Natural killer cell (primary cell): ENCODE results near the gene AADACL4. TPM values are rescaled to one million over a fixed set of nuclear protein-coding genes. Genes with fewer than 3 reads are reported as not detected.

ENCODE experiments used
- ATAC-seq, 3 donors: fragments of 150-1000 bp in 2 of 3; fragments of 200-7000 bp in 1 of 3; cut with Tn5 transposase; 1 replicate in 1 of 3; 2 replicates in 2 of 3; pipeline ENCODE4 v1.10.0; 2021; ENCODE audit warnings: mild to moderate bottlenecking in 2 of 3, moderate library complexity in 2 of 3
- DNase-seq, 2 donors: peaks; one replicate each; pipeline versions ENCODE4 v3.0.0 to v3.0.0-alpha.2; 2013 to 2021; ENCODE audit warnings: mixed read lengths in 1 of 2
- H3K27ac ChIP-seq: one replicate; pipeline ENCODE4 v1.5.1; 2013; ENCODE audit warnings: mild to moderate bottlenecking, low read length
- H3K27me3 ChIP-seq: one replicate; pipeline ENCODE4 v1.6.1; 2013; ENCODE audit warnings: low read length; ENCODE audit not compliant: control insufficient read depth, insufficient read depth
- H3K36me3 ChIP-seq: one replicate; pipeline ENCODE4 v1.6.1; 2013; ENCODE audit warnings: low read length; ENCODE audit not compliant: control insufficient read depth, insufficient read depth
- H3K4me1 ChIP-seq: one replicate; pipeline ENCODE4 v1.6.1; 2013; ENCODE audit warnings: low read length; ENCODE audit not compliant: control insufficient read depth, insufficient read depth
- H3K4me3 ChIP-seq: one replicate; pipeline ENCODE4 v1.5.1; 2013; ENCODE audit warnings: low read length
- H3K9me3 ChIP-seq: one replicate; pipeline ENCODE4 v1.6.1; 2013; ENCODE audit warnings: low read length; ENCODE audit not compliant: control insufficient read depth, insufficient read depth
- H3K27ac Mint-ChIP-seq, 2 donors: one replicate each; pipeline ENCODE4 v1.8.0; 2022; ENCODE audit warnings: mild to moderate bottlenecking in 2 of 2, mixed read lengths in 2 of 2, moderate library complexity in 1 of 2
- H3K27me3 Mint-ChIP-seq, 2 donors: one replicate each; pipeline ENCODE4 v1.8.0; 2022; ENCODE audit warnings: low read depth in 2 of 2, mixed read lengths in 2 of 2
- H3K36me3 Mint-ChIP-seq: one replicate; pipeline ENCODE4 v1.8.0; 2022; ENCODE audit warnings: mixed read lengths
- H3K4me1 Mint-ChIP-seq, 2 donors: one replicate each; pipeline ENCODE4 v1.8.0; 2022; ENCODE audit warnings: mixed read lengths in 2 of 2
- H3K4me3 Mint-ChIP-seq: one replicate; pipeline ENCODE4 v1.8.0; 2022; ENCODE audit warnings: mild to moderate bottlenecking, moderate library complexity, mixed read lengths
- H3K9me3 Mint-ChIP-seq, 2 donors: one replicate each; pipeline ENCODE4 v1.8.0; 2022; ENCODE audit warnings: mixed read lengths in 2 of 2
- WGBS: methylation state at CpG from one replicate; pipeline ENCODE4 v1.1.7; 2013; ENCODE audit warnings: missing lambda C conversion rate; ENCODE audit not compliant: insufficient coverage; 5-methylcytosine and 5-hydroxymethylcytosine counted together
- intact Hi-C: fragments of 100-400 bp; cut with micrococcal nuclease; formaldehyde crosslinking; loops from one replicate; pipeline ENCODE4 v1.14.2; 2022
- total RNA-seq, 4 donors: library from RNA; stranded (reverse); fragments of 120-200 nt in 1 of 4; gene quantifications; one replicate each; pipeline versions ENCODE4 v1.2.3 to v1.2.4, GENCODE V29; 2013 to 2022
- TF ChIP-seq, protein P1 (sequence below): fragments of 200-600 bp; IDR thresholded peaks from one replicate; pipeline ENCODE4 v1.8.0; 2022; ENCODE audit warnings: antibody characterized with exemption

Gene AADACL4
- total RNA-seq, 3 donors from 2014 or later (not counting 1 experiment from before 2014, with no cell fraction given): not detected

DNA sequence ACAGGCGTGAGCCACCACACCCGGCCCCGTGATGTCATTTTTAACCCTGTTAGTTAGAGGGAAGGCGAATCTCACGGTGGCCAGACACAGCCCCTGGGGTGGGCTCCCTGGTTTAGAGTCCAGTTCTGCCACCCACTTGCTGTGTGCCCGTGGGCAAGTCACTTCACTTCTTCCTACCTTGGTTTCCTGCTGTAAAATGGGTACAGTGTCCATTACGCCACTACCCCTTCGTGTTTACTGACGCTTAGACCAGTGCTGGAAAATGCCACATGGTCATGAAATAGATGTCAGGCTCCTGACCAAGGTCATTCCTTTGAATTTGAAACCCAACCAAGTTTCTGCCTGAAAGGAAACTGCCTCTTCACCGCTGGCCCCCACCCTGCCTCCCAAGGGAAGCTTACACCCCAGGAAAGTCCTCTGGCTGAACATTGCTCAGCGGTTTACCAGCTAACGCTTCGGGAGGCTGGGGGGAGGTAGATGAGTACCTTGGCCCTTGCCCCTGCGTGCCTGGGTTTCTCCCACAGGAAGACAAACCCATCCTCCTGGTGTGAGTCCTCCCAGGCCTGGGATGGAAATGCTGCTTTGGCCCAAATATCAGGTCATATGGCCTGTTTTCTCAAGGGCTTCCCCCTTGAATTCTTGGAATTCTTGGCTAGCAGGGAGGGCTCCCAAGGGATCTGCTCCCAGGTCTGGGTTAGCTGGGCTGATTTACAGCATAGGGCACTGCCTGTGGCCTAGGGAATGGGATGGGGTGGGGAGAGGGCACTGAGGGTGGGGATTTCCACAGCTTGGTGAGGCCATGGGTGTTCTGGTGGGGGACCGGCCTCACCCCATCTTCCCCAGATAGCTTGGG, 7.6 kb upstream of the AADACL4 start:
- no peak for DNase-seq
- H3K27me3 Mint-ChIP-seq: peaks cover 0 to 3% of the 10 kb centered on the region in 2 donors
- peaks cover 18 to 23% of the 10 kb centered on the region in 2 donors for H3K4me1 Mint-ChIP-seq
- TF ChIP-seq, protein P1, sequence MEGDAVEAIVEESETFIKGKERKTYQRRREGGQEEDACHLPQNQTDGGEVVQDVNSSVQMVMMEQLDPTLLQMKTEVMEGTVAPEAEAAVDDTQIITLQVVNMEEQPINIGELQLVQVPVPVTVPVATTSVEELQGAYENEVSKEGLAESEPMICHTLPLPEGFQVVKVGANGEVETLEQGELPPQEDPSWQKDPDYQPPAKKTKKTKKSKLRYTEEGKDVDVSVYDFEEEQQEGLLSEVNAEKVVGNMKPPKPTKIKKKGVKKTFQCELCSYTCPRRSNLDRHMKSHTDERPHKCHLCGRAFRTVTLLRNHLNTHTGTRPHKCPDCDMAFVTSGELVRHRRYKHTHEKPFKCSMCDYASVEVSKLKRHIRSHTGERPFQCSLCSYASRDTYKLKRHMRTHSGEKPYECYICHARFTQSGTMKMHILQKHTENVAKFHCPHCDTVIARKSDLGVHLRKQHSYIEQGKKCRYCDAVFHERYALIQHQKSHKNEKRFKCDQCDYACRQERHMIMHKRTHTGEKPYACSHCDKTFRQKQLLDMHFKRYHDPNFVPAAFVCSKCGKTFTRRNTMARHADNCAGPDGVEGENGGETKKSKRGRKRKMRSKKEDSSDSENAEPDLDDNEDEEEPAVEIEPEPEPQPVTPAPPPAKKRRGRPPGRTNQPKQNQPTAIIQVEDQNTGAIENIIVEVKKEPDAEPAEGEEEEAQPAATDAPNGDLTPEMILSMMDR: no peak
- no peaks in the 10 kb centered on the region for H3K27me3 ChIP-seq
- WGBS: 88% methylated on average over 14 of the region's 15 CpGs
- no peak overlapping the region for H3K4me3 Mint-ChIP-seq
- intact Hi-C loops: no loop called here
- H3K27ac Mint-ChIP-seq: no peak overlapping the region
- H3K27ac ChIP-seq: no peak overlapping the region
- peaks cover 2 to 19% of the 10 kb centered on the region in 2 donors for H3K9me3 Mint-ChIP-seq
- peaks cover 20% of the 10 kb centered on the region for H3K36me3 Mint-ChIP-seq
- H3K4me1 ChIP-seq: peaks cover 14% of the 10 kb centered on the region
- ATAC-seq: no peak
- H3K9me3 ChIP-seq: peaks cover 16% of the 10 kb centered on the region
- no peak overlapping the region for H3K4me3 ChIP-seq
- no peaks in the 10 kb centered on the region for H3K36me3 ChIP-seq

DNA sequence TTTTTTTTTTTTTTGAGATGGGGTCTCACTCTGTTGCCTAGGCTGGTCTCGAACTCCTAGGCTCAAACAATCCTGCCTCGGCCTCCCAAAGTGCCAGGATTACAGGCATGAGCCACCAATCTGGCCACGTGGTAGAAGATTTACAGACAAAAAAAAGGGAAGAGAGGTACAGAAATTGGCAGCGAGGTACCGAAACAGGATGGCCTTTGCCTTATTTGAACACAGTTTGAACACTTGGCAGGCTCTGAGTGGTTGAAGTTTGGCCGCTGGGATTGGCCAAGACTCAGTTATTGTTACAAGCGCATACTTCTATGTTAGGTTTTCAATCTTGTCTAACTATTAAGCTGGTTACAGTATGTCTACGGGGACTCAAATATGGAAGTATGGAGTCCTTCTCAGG, 6.2 kb upstream of the AADACL4 start:
- intact Hi-C loops: no loop called here
- H3K4me1 Mint-ChIP-seq: peaks cover 9 to 10% of the 10 kb centered on the region in 2 donors
- Histone ChIP-seq H3K4me1 (peaks cover 10% of the 10 kb centered on the region), H3K27me3 (no peaks in the 10 kb centered on the region), H3K9me3 (peaks cover 16% of the 10 kb centered on the region), H3K36me3 (no peaks in the 10 kb centered on the region), H3K27ac (no peak overlapping the region), H3K4me3 (no peak overlapping the region)
- peaks cover 0 to 2% of the 10 kb centered on the region in 2 donors for H3K27me3 Mint-ChIP-seq
- no peak overlapping the region for H3K27ac Mint-ChIP-seq
- H3K36me3 Mint-ChIP-seq: peaks cover 22% of the 10 kb centered on the region
- WGBS: 91% methylated on average over 8 of the region's 8 CpGs
- H3K9me3 Mint-ChIP-seq: peaks cover 2 to 19% of the 10 kb centered on the region in 2 donors
- DNase-seq: no peak
- H3K4me3 Mint-ChIP-seq: no peak overlapping the region
- TF ChIP-seq, protein P1: no peak
- ATAC-seq: no peak

DNA sequence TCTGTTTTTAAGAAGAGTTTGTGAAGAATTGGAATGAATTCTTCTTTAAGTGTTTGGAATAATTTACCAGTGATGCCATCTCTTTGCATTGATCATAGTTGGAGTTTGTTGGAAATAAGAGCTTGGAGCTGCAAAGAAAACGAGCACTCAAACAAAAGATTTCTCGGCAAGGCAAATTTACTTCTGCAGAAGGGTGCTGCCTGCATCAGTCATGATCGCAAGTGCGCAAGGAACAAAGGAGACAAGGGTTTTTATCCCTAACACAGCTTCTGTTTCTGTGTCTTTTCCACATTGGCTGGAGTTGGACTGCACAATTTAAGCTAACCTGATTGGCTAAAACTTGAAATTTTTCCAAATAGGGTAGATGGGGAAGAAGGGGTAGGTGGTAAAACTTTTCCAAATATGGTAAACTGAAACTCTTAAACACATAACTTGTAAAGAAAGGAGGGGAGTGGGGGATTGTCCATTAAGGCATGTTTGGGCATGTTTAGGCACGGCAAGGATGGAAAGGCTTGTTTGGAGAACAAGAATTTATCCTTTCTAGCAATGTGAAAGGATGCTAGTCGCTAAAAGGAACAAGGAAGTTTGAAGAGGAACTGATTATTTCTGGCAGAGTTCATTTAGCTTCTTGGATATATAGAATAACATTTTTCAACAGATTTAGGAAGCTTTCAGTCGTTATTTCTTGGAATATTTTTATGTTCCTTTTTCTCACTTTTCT, 3.5 kb upstream of the AADACL4 start:
- H3K9me3 Mint-ChIP-seq: peaks cover 2 to 19% of the 10 kb centered on the region in 2 donors

More for the DNA sequence above, 3.5 kb upstream of the AADACL4 start:
- no peaks in the 10 kb centered on the region for H3K4me1 Mint-ChIP-seq
- H3K27ac ChIP-seq: no peak overlapping the region
- no peaks in the 10 kb centered on the region for H3K36me3 ChIP-seq
- intact Hi-C loops: no loop called here
- TF ChIP-seq, protein P1: no peak
- ATAC-seq (no peak), DNase-seq (no peak)
- H3K4me3 ChIP-seq: no peak overlapping the region
- WGBS: 95% methylated on average over 7 of the region's 7 CpGs
- H3K27ac Mint-ChIP-seq: no peak overlapping the region
- no peak overlapping the region for H3K4me3 Mint-ChIP-seq
- H3K9me3 ChIP-seq: peaks cover 16% of the 10 kb centered on the region
- H3K27me3 Mint-ChIP-seq: peaks cover 0 to 2% of the 10 kb centered on the region in 2 donors
- no peaks in the 10 kb centered on the region for H3K4me1 ChIP-seq
- H3K36me3 Mint-ChIP-seq: peaks cover 22% of the 10 kb centered on the region
- no peaks in the 10 kb centered on the region for H3K27me3 ChIP-seq
